ENCODE measurements around the gene METRNL.

The METRNL gene

DNA sequence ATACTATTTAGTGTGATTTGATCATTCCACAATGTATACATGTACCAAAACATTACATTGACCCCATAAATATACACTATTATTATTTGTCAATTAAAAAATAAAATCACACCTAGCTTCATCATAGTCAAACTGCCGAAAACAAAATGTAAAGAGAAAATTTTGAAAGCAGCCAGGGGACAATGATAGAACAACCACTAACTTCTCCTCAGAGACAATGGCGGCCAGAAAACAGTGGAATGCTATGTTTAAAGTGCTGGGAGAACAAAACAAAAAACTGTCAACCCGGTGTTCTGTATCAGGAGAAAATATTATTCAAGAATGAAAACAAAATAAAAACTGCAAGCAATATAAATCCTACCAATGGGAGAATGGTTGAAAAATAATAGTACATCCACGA, 63.2 kb downstream of the METRNL start:
- DNase-seq (ENCODE audit: low read depth) = no peak

DNA sequence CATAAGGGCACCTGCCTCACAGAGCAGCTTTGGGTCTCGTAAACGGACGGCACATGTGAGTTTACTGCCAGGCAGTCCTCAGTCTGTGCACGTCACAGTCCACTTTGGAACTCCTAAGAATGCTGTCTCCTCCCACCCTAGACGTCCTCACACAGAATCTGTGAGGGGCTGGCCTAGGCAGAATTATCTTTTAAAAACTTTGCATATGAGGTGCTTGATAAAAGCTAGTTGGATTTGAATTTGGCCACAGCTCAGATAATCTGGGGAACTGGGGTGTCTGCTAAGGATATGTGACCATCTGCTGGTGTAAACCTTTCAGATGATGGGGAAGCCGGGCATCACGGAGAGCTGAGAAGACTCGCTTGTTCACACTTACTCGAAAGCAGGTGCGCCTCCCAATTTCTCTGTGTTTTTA, 64.4 kb downstream of the METRNL start:
- no peak for DNase-seq (ENCODE audit: low read depth)
